SU-DHL-6 (cell line): ENCODE data around the gene PDGFC.

Experiments
- CTCF ChIP-seq: fragments of 200-600 bp; sonication (generic); IDR thresholded peaks from one replicate; pipeline ENCODE4 v1.5.1; 2017; ENCODE audit warnings: antibody characterized with exemption, mild to moderate bottlenecking, low read length, moderate library complexity; ENCODE audit not compliant: insufficient read depth, poor library complexity, severe bottlenecking
- EZH2phosphoT487 ChIP-seq: fragments of 200-600 bp; sonication (generic), shearing (Covaris generic); conservative IDR thresholded peaks from 2 replicates; pipeline ENCODE4 v1.6.1; 2018; ENCODE audit warnings: mild to moderate bottlenecking, antibody characterized with exemption, low read length, moderate library complexity, mixed read lengths

GRCh38 chr4:156894234-156894633 is 77.4 kb downstream of the PDGFC start:
- TF ChIP-seq CTCF (no peak), EZH2phosphoT487 (no peak)
